ENCODE results near the gene SLC22A31. TPM values are rescaled to one million over a fixed set of nuclear protein-coding genes. Genes with fewer than 3 reads are reported as not detected.
A peak's percentile ranks its signal among the peaks of the same experiment; 100 is the strongest.

The SLC22A31 gene
- total RNA-seq, 6 donors from 2014 or later, result 71.0 to 320 (median 174) TPM

GRCh38 chr16:89153848-89154271 is 46.5 kb downstream of the SLC22A31 start:
- WGBS, 2 donors, result 78% methylated on average over 19 of the region's 19 CpGs; no CpG with 5 or more reads in 1 of the 2 donors
- Histone ChIP-seq H3K9me3 (no peaks in the 10 kb centered on the region), H3K4me1 (peaks cover 16 to 36% (median 21%) of the 10 kb centered on the region in 4 donors), H3K36me3 (peaks cover 6 to 36% (median 17%) of the 10 kb centered on the region in 4 donors), H3K4me3 (no peak overlapping the region), H3K27me3 (no peaks in the 10 kb centered on the region), H3K27ac (no peak overlapping the region)
- TF ChIP-seq POLR2A (IDR thresholded peaks at IDR 0.05) (no peak), EP300 (IDR thresholded peaks at IDR 0.05) (no peak), CTCF (IDR thresholded peaks at IDR 0.05) (no peak), POLR2AphosphoS5 (IDR thresholded peaks at IDR 0.05) (no peak)
- DNase-seq, result peak in 1 of 2 donors; percentile 68
- ATAC-seq (ENCODE audit: low FRiP score in 2 of 2), result no peak

- Histone ChIP-seq H3K4me1 (peaks cover 16 to 36% (median 21%) of the 10 kb centered on the region in 4 donors), H3K27ac (no peak overlapping the region), H3K27me3 (no peaks in the 10 kb centered on the region), H3K9me3 (no peaks in the 10 kb centered on the region), H3K4me3 (no peak overlapping the region), H3K36me3 (peaks cover 6 to 36% (median 17%) of the 10 kb centered on the region in 4 donors)
- peak in 1 of 2 donors; percentile 79 for DNase-seq
- ATAC-seq (ENCODE audit: low FRiP score in 2 of 2), result no peak
- TF ChIP-seq CTCF (IDR thresholded peaks at IDR 0.05), result no peak
- TF ChIP-seq EP300 (IDR thresholded peaks at IDR 0.05), result no peak
- no peak for TF ChIP-seq POLR2A (IDR thresholded peaks at IDR 0.05)
- no peak for TF ChIP-seq POLR2AphosphoS5 (IDR thresholded peaks at IDR 0.05)
- WGBS, 2 donors, result 85 to 88% methylated on average over 38 to 40 of the region's 41 CpGs
Observed at GRCh38 chr16:89152831-89153700, 47.3 kb downstream of the SLC22A31 start.

GRCh38 chr16:89150981-89151380 is 49.4 kb downstream of the SLC22A31 start:
- DNase-seq (no peak), ATAC-seq (ENCODE audit: low FRiP score in 2 of 2) (no peak)
- TF ChIP-seq CTCF (IDR thresholded peaks at IDR 0.05) (no peak), POLR2A (IDR thresholded peaks at IDR 0.05) (no peak), POLR2AphosphoS5 (IDR thresholded peaks at IDR 0.05) (no peak), EP300 (IDR thresholded peaks at IDR 0.05) (no peak)
- Histone ChIP-seq H3K27me3 (no peaks in the 10 kb centered on the region), H3K4me3 (no peak overlapping the region), H3K4me1 (peaks cover 12 to 27% (median 17%) of the 10 kb centered on the region in 4 donors), H3K27ac (no peak overlapping the region), H3K9me3 (no peaks in the 10 kb centered on the region), H3K36me3 (peaks cover 6 to 44% (median 24%) of the 10 kb centered on the region in 4 donors)
- 96 to 97% methylated on average over 8 of the region's 8 CpGs for WGBS, 2 donors

- Histone ChIP-seq H3K4me1 (peaks cover 6 to 20% (median 10%) of the 10 kb centered on the region in 4 donors), H3K27ac (no peak overlapping the region), H3K36me3 (peaks cover 6 to 51% (median 31%) of the 10 kb centered on the region in 4 donors), H3K4me3 (no peak overlapping the region), H3K27me3 (no peaks in the 10 kb centered on the region), H3K9me3 (no peaks in the 10 kb centered on the region)
- WGBS, 2 donors, result 96 to 97% methylated on average over 13 to 18 of the region's 18 CpGs
- no peak for DNase-seq
- no peak for ATAC-seq (ENCODE audit: low FRiP score in 2 of 2)
- TF ChIP-seq POLR2A (IDR thresholded peaks at IDR 0.05) (no peak), EP300 (IDR thresholded peaks at IDR 0.05) (no peak), CTCF (IDR thresholded peaks at IDR 0.05) (no peak), POLR2AphosphoS5 (IDR thresholded peaks at IDR 0.05) (no peak)
Observed at GRCh38 chr16:89150090-89150835, 50.1 kb downstream of the SLC22A31 start.
